ENCODE data around the gene MDN1.
"Not testable (repeated sequence)": the region's sequence is repeated elsewhere in the genome, so short reads cannot be mapped to it uniquely, and the experiment has no call there.

The MDN1 gene

DNA sequence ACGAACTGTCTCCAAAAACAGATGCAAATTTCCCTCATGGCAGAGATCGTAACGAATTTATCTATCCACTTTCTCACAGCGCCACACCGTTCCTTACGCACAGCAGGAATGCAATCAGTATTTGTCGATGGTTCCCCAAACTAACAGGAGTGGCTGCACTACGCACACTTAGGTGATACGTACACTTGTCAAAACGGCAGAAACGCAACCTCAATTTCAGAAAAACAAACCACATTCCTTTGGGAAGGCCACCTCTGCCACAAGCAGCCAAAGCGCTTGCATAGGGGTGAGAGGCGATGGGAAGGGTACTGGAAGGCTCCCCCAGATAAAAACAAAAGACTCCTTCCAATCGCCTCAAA is 638 bp downstream of the MDN1 start:
- no peak for DNase-seq

DNA sequence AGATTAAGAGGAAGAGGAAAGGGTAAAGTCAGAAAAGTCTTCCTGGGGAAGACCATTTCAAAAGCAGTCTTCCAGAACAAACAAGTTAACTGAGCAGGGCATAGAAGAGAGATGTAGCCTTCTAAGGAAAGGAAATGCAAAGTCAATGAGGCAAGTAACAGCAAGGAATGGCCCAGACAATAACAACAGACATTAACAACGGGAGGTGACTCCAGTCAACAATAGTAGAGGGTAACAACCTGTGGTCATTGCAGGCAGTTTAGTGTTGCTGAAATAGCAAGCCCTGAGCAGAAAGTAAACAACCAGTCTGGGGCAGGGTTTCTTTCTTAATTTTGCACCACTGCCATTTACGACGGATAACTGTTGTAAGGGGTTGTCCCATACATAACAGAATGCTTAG is 2.1 kb downstream of the MDN1 start:
- DNase-seq, result no peak

DNA sequence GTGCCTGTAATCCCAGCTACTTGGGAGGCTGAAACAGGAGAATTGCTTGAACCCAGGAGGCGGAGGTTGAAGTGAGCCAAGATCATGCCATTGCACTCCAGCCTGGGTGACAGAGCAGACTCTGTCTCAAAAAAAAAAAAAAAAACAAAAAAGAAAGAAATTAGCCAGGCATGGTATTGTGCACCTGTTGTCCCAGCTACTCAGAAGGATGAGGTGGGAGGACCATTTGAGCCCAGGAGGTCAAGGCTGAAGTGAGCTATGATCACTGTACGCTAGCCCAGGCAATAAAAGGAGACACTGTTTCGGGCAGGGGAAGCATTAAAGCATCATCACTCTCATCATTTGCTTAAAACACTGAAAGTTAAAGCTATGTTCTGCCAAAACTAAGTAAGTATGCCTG is 6.2 kb downstream of the MDN1 start:
- DNase-seq, result not testable (repeated sequence)

DNA sequence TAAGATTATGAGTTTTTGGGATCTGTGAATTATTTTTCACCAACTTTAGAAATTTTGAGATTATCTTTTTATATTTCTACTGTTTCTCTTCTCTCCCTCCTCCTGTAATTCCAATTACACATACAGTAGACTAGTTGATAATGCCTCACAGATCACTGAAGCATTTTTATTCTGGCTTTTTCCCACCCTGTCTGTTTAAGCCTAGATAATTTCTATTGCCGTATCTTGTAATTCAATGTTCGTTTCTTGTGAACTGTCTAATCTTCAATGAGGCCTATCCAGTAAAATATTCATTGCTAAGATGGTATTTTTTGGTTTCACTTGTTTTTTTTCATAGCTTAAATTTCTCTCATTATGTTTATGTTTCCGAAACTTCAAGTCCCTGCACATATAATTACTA is 12.0 kb downstream of the MDN1 start:
- no peak for DNase-seq

DNA sequence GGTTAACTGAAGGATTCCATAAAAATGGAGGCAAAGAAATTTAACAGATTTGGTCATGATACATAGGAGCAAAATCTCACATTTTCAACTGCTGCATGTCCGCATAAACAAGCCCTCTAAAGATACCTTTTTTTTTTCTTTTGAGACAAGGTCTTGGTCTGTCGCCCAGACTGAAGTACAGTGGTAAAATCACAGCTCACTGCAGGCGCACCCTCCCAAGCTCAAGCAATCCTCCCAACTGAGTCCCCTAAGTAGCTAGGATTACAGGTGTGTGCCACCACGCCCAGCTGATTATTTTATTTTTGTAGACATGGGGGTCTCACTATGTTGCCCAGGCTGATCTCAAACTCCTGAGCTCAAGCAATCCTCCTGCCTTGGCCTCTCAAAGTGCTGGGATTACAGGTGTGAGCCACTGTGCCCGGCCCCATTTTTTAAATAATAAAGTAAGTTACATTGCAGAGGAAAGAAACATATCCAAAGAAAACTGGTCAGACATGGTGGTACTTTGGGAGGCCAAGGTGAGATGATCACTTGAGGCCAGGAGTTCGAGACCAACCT is 13.7 kb downstream of the MDN1 start:
- DNase-seq, result no peak

DNA sequence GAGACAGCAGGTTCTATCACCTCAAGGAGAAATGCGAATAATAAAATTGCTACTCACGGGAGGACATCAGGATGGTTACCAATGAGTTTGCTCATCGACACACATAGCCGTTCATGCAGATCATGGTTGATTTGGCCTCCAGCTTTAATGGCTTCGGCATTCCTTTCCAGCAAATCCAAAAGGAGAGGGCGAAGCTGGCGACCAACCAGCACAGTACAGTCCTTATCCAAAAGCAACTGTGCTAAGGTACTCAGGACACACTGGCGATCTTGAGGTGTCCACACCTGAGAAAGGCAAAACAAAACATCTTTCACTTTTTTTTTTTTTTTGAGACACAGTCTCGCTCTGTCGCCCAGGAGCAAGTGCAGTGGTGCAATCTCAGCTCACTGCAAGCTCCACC is 16.3 kb downstream of the MDN1 start:
- no peak for DNase-seq

DNA sequence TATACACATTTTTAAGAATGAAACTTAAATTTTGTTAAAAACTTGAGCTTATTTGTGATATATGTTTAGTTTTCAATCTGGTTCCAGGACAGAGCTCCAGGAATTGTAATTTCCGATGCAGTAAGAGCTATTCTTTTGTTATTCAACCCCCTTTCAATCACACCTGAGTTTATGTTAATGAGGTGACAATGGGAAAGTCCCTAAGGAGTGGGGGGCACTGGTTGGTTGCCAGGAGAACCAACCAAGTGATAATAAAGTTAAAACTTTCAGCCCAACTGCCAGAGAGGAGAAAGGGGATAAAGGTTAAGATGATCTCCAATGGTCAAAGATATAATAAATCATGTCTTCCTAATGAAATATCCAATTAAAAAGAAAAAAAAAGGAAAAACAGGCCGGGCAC is 19.8 kb downstream of the MDN1 start:
- no peak for DNase-seq

DNA sequence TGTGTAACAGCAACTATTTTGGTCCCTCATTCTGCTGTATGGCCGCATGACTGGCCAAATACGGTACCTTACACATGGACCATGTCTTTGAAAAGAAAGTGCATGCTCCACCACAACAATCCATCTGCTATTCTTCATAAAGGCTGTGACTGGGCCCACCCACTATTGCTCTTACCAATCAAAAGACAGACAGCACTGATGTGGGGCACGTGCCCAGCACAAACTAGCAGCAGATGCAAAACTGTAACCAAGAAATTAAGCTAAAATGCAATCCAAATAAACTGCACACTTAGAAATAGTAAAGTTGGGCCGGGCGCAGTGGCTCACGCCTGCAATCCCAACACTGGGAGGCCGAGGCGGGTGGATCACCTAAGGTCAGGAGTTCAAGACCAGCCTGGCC is 20.5 kb downstream of the MDN1 start:
- no peak for DNase-seq

DNA sequence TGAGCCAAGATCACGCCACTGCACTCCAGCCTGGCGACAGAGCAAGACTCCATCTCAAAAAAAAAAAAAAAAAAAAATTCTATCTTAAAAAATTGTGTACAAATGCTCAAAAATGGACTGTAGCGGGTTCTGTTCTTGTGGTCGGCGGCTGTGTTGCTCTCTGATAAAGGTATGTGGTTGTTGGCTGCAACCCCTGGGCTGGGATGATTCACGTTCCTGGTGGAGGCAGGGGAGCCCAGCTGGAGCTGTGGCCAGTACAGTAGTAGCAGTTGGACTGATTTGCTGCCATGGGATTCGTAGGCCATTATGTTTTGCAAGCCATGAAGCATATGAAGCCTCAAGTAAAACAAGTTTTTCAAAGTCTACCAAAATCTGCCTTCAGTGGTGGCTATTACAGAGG is 22.3 kb downstream of the MDN1 start:
- peak; percentile 13 for DNase-seq

DNA sequence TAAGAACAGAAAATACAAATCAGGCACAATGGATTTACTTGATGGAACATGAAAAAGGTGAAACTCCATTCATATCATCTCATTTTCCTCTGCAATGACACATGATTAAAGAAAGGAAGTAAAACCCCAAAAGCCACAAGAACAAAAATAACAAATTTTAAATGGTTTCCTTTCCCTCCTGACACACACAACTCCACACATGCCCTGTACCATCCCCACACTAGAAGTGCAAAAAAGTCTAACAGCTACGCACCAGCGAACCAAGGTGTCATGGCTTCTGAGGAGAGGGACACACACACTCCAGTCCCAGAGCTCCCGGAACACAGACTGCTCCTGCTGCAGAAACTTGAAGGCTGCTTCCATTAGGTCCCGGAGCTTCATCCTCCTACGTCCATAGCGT is 25.3 kb downstream of the MDN1 start:
- DNase-seq, result no peak

DNA sequence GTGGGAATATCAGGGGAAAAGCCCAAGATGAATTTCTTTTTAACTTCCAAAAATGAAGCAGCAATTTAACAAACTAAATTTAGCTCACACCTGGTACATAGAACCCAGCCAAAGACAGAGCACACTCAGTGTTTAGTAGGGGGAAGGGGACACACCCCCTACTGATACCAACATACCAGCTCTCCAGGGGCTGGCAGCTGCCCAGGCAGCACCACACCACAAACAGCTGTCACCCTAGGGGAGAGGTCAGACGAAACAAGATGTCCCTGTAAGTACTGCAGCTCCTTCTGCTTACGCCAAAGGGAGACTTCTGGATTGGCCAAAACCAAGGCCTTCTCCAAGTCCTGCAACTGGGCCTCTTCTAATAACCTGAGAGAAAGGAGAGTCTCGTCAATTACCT is 26.0 kb downstream of the MDN1 start:
- DNase-seq, result no peak

DNA sequence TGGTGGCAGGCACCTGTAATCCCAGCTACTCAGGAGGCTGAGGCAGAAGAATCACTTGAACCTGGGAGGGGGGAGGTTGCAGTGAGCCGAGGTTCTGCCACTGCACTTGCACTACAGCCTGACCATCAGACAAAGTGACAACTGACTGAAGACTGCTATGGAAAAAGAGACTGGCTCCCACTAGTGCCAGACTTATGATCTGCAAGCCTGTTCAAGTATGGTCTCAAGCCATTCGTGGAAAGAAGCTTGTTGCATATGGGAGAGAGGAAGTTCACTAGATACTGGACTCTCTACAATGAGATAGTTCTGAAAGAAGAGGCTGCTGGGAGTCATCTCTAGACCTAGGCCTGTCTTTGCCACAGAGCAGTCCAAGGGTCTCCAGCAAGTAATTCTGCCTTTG is 26.7 kb downstream of the MDN1 start:
- peak; percentile 16 for DNase-seq

DNA sequence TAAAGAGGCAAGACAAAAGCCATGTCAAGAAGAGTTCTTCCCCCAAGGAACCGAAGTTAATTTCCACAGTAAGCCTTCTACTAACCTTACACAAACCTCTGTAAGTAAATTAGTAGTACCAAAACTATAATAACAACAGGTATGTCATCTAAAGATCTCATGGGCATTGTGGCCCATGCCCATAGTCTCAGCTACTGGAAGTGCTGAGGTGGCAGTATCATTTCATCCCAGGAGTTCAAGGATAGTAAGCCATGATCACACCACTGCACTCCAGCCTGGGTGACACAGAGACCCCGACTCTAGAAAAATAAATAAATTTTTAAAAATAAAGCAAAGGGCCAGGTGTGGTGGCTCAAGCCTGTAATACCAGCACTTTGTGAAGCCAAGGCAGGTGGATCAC is 29.2 kb downstream of the MDN1 start:
- no peak for DNase-seq

DNA sequence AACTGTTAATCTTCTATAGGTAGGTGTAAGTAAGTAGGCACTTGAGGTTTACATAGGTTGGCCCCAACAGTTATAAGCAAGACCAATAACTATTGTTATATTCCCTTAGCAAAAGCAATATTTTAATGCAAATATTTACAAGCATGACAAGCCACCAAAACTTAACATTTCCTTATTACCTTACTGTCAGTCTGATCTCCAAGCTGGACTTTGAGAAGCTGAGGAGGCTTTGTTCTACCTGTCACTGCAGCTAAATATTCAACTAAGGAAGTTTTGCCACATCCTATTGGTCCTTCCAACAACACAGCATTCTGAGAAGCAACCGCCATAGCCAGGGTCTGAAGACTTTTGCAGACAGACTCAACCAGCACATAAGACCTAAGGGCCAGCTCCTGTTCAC is 29.6 kb downstream of the MDN1 start:
- no peak for DNase-seq

DNA sequence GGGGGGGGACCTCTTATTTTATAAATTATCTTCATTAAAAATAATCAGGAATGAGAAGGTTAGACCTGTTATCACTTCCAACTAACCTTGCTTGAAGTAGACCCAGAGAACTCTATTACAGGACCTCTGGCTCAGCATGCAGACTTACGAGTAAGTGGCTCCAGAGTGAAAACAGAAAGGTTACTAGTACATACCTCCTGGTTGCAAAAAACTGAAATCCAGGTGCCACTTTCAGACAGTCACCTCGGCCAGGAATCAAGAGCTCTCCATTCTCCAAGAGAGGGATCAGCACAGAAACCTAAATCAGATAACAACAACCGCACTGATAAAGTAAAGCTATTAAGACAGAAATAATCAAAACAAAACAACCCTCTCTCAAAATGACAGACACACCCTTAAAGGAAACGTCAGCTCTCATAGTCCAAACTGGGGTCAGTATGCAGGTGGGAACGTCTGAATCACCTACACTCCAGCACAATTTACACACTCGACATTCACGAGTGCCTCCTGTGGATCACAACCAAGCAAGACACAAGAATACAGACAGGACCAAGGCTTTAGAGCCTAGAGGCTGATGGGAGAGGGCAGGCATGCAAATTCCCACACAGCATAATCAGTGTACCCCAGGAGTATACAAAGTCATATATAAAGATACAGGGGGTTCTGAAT is 31.8 kb downstream of the MDN1 start:
- DNase-seq, result no peak

DNA sequence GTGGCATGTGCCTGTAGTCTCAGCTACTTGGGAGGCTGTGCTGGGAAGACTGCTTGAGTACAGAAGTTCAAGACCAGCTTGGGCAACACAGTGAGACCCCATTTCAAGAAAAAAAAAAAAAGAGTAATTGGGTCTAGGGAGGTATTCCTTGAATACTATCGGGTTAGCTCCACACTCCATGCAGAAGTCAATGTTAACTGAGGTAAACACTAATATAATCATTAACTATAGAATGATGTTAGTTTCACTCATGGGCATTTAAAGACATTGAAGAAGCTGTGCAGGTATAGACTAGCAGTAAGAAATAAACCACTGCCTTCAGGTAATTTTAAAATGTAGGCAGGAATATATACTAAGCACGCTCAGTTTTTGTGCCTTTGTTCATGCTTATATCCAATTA is 32.6 kb downstream of the MDN1 start:
- DNase-seq, result no peak

DNA sequence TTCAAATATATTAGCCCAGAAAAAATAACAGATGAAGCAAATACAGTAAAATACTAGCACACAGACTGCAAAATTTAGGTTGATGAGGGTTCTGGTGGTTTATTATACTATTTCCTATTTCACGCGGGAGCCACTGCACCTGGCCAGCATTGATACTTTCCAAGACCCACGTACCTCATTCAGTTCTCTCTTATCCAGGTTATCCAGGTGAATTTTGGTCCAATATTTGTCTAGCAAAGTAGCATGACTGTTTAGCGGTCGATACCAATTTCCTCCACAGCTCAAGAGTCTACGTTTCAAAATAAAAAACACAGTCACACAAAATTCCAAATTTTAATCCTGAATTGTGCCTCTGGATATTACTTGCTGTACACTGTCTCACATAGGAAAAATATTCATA is 34.8 kb downstream of the MDN1 start:
- no peak for DNase-seq

DNA sequence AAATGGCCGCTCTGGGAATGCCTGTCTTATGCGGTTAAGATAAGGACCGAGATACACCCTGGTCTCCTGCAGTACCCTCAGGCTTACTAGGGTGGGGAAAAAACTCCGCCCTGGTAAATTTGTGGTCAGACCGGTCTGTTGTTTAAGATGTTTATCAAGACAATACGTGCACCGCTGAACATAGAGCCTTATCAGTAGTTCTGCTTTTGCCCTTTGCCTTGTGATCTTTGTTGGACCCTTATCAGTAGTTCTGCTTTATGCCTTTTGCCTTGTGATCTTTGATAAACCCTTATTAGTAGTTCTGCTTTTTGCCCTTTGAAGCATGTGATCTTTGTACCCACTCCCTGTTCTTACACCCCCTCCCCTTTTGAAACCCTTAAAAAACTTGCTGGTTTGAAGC is 36.3 kb downstream of the MDN1 start:
- DNase-seq, result not testable (repeated sequence)

DNA sequence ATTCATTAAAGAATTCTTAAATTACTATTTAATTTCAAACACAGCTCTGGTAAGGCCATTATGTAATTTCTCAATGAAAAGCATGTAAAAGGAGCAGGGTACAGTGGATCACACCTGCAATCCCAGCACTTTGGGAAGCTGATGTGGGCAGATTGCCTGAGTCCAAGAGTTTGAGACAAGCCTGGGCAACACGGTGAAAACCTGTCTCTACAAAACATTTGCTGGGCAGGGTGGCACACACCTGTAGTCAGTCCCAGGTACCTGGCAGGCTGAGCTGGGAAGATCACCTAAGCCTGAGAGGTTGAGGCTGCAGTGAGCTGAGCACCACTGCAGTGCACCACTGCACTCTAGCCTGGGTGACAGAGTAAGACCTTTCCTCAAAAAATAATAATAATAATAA is 37.4 kb downstream of the MDN1 start:
- no peak for DNase-seq

DNA sequence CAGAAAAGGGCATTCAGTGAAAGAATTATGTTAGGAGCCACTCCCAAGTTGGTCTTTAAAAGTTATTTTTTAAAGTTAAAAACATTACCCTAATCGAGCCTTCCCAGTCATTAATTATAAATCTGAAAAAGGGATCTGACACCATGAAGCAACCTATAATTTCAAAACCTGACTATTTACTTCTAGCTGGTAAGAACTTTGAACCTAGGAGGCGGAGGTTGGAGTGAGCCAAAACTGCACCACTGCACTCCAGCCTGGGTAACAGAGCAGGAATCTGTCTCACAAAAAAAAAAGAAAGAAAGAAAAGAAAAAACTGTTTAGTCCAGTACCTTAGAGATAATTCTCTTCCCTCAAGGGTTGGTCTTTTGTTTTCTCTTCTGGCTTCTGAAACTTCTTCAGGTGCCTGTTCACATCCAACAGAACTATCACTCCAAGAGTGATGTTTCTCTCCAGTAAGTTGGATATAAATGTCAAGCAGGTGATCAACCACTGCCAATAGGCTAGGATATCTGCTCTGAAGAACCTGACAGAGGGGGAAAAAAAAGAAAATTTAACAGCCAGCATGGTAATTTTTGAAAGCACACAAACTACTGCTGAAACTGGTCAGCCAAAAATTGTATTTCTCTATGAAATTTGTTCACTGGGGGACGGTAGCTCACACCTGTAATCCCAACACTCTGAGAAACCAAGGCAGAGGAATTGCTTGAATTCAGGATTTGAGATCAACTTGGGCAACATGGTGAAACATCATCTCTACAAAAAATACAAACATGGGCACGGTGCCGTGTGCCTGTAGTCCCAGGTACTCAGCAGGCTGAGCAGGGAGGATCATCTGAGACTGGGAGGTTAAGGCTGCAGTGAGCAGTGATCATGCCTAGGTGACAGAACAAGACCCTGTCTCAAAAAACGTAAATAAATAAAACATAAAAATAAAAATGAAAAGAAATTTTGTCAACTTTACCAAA is 38.2 kb downstream of the MDN1 start:
- no peak for DNase-seq

DNA sequence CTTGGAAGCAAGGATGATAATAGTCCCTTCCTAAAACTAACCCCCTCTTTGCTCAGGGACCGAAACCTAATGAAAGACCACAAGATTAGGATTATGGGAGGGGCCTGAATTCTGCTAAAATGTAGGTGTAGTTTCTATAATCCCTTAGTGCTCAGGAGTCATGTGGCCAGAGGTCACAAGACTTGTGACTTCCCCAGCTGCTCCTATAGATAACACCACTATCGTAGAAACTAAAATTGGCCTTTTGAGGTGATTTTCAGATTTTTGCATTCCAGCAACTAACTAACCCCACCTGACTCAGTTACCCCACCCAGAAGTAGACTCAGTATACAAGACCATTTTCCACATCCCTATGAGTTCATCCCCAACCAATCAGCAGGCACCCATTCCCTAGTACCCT is 42.1 kb downstream of the MDN1 start:
- DNase-seq, result no peak

DNA sequence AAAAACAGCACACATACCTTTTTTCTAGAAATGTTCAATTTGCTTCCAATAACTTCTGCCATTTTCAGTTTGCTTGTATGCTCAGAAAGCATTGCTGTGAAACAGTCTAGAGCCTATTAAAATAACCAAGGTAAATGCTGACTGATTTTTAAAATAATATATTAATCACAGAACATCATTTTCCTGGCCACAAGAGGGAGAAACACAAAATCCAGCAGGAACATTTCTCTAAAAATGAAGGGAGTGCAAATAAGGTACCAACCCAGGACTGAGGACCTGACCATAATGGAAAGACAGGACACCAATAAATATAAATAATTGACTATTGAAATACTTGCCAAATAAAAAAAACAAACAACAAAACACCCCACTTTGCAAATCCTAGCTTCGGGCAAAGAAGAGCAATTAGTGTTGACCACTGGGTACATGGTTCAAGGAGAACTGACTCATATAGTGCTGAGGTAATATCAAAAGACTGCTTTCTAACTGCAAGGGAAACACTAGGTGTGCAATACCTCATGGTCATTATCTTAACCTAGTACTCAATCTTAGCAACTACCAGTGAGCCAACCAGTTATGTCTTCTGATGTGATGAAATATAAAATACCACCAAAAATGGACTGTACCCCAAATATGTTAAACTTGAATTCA is 42.9 kb downstream of the MDN1 start:
- DNase-seq, result no peak

DNA sequence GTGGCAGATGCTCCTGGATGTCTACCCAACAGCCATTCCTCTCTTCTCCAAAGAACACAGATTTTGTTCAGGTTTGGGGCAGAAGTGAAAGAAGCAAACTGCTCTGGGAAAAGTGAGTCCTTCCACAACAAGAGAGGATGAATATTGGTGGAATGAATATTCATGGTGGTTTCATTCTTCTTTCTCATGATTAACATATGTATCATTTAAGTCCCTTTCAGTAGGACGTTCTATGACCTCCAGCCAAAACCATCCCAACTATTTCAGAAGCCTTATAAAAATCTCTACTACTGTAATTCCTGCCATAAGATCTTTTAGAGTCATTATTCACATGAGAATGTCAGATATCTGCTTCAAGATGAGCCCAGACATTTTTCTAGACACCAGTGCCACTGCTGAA is 44.4 kb downstream of the MDN1 start:
- DNase-seq, result no peak

DNA sequence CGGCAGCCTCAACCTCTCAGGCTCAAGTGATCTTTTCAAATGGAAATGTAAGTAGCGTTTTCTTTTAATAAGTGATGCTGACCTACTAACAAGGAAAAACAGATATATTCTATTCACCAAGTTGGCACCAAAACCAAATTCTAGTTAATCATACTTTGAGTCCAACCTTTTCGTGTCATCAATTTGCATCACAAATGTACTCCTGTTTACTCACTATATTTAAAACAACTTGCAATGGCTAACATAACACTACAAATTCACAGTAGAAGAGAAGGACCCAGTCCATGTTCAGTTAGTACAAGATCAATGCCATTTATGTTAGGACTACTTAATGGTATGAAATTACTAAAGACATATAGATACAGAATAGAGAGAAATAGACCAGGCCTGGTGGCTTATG is 50.0 kb downstream of the MDN1 start:
- no peak for DNase-seq
